Bronchial epithelial cell (primary cell): ENCODE results near the gene AOC2. TPM values are rescaled to one million over a fixed set of nuclear protein-coding genes. Genes with fewer than 3 reads are reported as not detected.
A peak's percentile ranks its signal among the peaks of the same experiment; 100 is the strongest.

Experiments used
- DNase-seq: peaks from one replicate; pipeline ENCODE4 v3.0.0-alpha.2; 2010; ENCODE audit warnings: low read depth
- FAIRE-seq: peaks from 2 replicates; lab custom pipeline; 2011; peaks lifted over from hg19 to GRCh38; lab: Jason Lieb, UNC
- H3K27me3 ChIP-seq: 2 replicates; pipeline ENCODE4 v1.5.1; 2011; ENCODE audit warnings: low read length; ENCODE audit not compliant: control insufficient read depth, insufficient read depth
- H3K36me3 ChIP-seq: 2 replicates; pipeline ENCODE4 v1.5.1; 2011; ENCODE audit warnings: low read length; ENCODE audit not compliant: control insufficient read depth, insufficient read depth
- H3K4me3 ChIP-seq: 2 replicates; pipeline ENCODE4 v1.5.1; 2011; ENCODE audit warnings: mild to moderate bottlenecking, low read depth, low read length, control low read depth
- CTCF ChIP-seq: IDR thresholded peaks from 2 replicates; pipeline ENCODE4 v1.5.1; 2011; ENCODE audit warnings: mild to moderate bottlenecking, moderate library complexity, low read length, control low read depth, inconsistent platforms; ENCODE audit not compliant: insufficient read depth, severe bottlenecking
- total RNA-seq: library from RNA; depleted of rRNA; stranded (reverse); fragments of >200 nt; gene quantifications from 2 replicates; pipeline ENCODE4 v1.2.1, GENCODE V29; 2014

The AOC2 gene
- total RNA-seq, 1 donor from 2014 or later = 0.79 TPM

GRCh38 chr17:42835732-42836131 is 8.6 kb upstream of the AOC2 start:
- no peak for DNase-seq
- Histone ChIP-seq H3K36me3 (peaks cover 27% of the 10 kb centered on the region), H3K27me3 (no peaks in the 10 kb centered on the region), H3K4me3 (no peak overlapping the region)
- TF ChIP-seq CTCF = no peak
- FAIRE-seq = no peak

GRCh38 chr17:42841975-42842685 is 2.2 kb upstream of the AOC2 start:
- no peak overlapping the region for H3K4me3 ChIP-seq
- FAIRE-seq (peak; percentile 40), DNase-seq (no peak)
- H3K36me3 ChIP-seq = peaks cover 35% of the 10 kb centered on the region
- TF ChIP-seq CTCF = no peak
- H3K27me3 ChIP-seq = no peaks in the 10 kb centered on the region

DNA sequence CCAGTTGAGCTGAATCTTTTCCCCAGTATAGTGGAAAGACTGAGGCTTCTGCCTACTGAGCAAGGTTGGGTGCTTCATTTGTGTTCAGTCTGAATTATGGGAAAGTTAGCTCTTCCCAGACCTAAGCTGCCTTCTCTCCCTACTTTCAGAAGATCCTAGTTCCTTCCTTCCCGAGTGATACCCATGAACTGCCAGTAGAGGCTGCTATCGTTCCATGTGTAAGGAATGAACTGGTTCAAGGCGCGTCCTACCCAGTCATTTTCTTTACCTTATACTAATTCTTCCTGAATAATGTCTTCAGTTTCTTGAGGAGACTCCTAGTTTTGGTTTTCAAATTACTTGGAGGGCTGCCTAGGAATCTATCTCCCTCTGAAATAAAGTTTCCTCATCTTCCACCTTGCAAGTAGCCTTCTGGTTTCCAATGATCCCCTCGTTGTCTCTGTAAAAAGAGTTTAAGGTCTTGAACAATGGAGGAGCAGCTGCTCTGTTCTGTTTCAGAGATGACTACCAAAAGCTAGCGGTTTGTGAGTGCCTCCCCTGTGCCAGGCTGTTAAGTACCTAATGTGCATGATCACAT is 934 bp upstream of the AOC2 start:
- H3K36me3 ChIP-seq = peaks cover 26% of the 10 kb centered on the region
- DNase-seq (peak; percentile 56), FAIRE-seq (no peak)
- TF ChIP-seq CTCF = peak; percentile 88
- H3K27me3 ChIP-seq = no peaks in the 10 kb centered on the region
- H3K4me3 ChIP-seq = no peak overlapping the region

- Histone ChIP-seq H3K4me3 (no peak overlapping the region), H3K27me3 (no peaks in the 10 kb centered on the region), H3K36me3 (peaks cover 16% of the 10 kb centered on the region)
- DNase-seq (no peak), FAIRE-seq (no peak)
- no peak for TF ChIP-seq CTCF
Measured at GRCh38 chr17:42844761-42845555, 578 bp downstream of the AOC2 start.

- DNase-seq = no peak
- TF ChIP-seq CTCF = no peak
- H3K4me3 ChIP-seq = no peak overlapping the region
- no peak for FAIRE-seq
- H3K27me3 ChIP-seq = no peaks in the 10 kb centered on the region
- peaks cover 16% of the 10 kb centered on the region for H3K36me3 ChIP-seq
Measured at GRCh38 chr17:42845556-42845917, 1.2 kb downstream of the AOC2 start.
